Upper lobe of left lung (tissue), 6 donors: ENCODE measurements around the gene ARHGEF1. TPM values are rescaled to one million over a fixed set of nuclear protein-coding genes. Genes with fewer than 3 reads are reported as not detected.
A peak's percentile ranks its signal among the peaks of the same experiment; 100 is the strongest.
"Not testable (repeated sequence)": the region's sequence is repeated elsewhere in the genome, so short reads cannot be mapped to it uniquely, and the experiment has no call there.

ENCODE experiments used
- ATAC-seq, 2 donors: fragments of 200-7000 bp; cut with Tn5 transposase; one replicate each; pipeline ENCODE4 v1.9.1; 2022; ENCODE audit warnings: mild to moderate bottlenecking in 2 of 2, moderate library complexity in 2 of 2; ENCODE audit not compliant: low FRiP score in 2 of 2
- DNase-seq, 2 donors: peaks; one replicate each; pipeline ENCODE4 v3.0.0-alpha.2; 2019 to 2020
- H3K27ac ChIP-seq, 4 donors: fragments of 200-600 bp; sonication (generic); one replicate each; pipeline ENCODE4 v1.5.1; 2016 to 2019
- H3K27me3 ChIP-seq, 4 donors: fragments of 200-600 bp; sonication (generic); one replicate each; pipeline ENCODE4 v1.5.1; 2017 to 2019
- H3K36me3 ChIP-seq, 4 donors: fragments of 200-600 bp; sonication (generic); one replicate each; pipeline ENCODE4 v1.5.1; 2016 to 2019
- H3K4me1 ChIP-seq, 4 donors: fragments of 200-600 bp; sonication (generic); one replicate each; pipeline ENCODE4 v1.5.1; 2018 to 2019
- H3K4me3 ChIP-seq, 4 donors: fragments of 200-600 bp; sonication (generic); one replicate each; pipeline ENCODE4 v1.5.1; 2017 to 2019; ENCODE audit warnings: mild to moderate bottlenecking in 2 of 4, moderate library complexity in 1 of 4
- H3K9me3 ChIP-seq, 4 donors: fragments of 200-600 bp; sonication (generic); one replicate each; pipeline ENCODE4 v1.5.1; 2018 to 2019
- CTCF ChIP-seq, 6 experiments: fragments of 450-650 bp in 4 of 6; fragments of 200-600 bp in 2 of 6; sonication (generic) in 2 of 6; IDR thresholded peaks; one replicate each; pipeline ENCODE4 v1.5.1; 2016 to 2019; ENCODE audit warnings: antibody characterized with exemption in 6 of 6
- EP300 ChIP-seq, 4 donors: sonication (generic); formaldehyde crosslinking; IDR thresholded peaks; one replicate each; pipeline ENCODE4 v1.5.1; 2017; ENCODE audit warnings: antibody characterized with exemption in 4 of 4, control low read depth in 2 of 4
- POLR2A ChIP-seq, 4 donors: fragments of 450-650 bp; IDR thresholded peaks; one replicate each; pipeline ENCODE4 v1.5.1; 2016 to 2017; ENCODE audit warnings: antibody characterized with exemption in 4 of 4, mild to moderate bottlenecking in 2 of 4
- POLR2AphosphoS5 ChIP-seq, 2 donors: sonication (generic); formaldehyde crosslinking; IDR thresholded peaks; one replicate each; pipeline ENCODE4 v1.5.1; 2017; ENCODE audit warnings: antibody characterized with exemption in 2 of 2
- WGBS, 2 donors: methylation state at CpG; one replicate each; pipeline ENCODE4 v1.1.5; 2017 to 2018; 5-methylcytosine and 5-hydroxymethylcytosine counted together
- total RNA-seq, 6 donors: library from RNA; depleted of rRNA in 4 of 6; stranded (reverse); fragments of >200 nt in 4 of 6; gene quantifications; one replicate each; pipeline versions ENCODE4 v1.1.0 to v1.2.1, GENCODE V29; 2016 to 2021
- donor health status: DM: no; HTN: no; CAD: no; lungs with moderate emphysema.
- donor health status: DM: no; HTN: yes; CAD: no; lungs with severe emphysema.

The ARHGEF1 gene
- total RNA-seq, 6 donors from 2014 or later, result 115 to 731 (median 233) TPM

- DNase-seq (no peak), ATAC-seq (no peak)
- H3K4me3 ChIP-seq, result no peak overlapping the region
- H3K27me3 ChIP-seq, result peaks cover 0 to 38% (median 25%) of the 10 kb centered on the region in 4 donors
- no peaks in the 10 kb centered on the region for H3K9me3 ChIP-seq
- H3K4me1 ChIP-seq, result peaks cover 5 to 31% (median 20%) of the 10 kb centered on the region in 4 donors
- TF ChIP-seq EP300 (IDR thresholded peaks at IDR 0.05) (no peak), POLR2A (IDR thresholded peaks at IDR 0.05) (no peak), POLR2AphosphoS5 (IDR thresholded peaks at IDR 0.05) (no peak), CTCF (IDR thresholded peaks at IDR 0.05) (no peak)
- 10 to 13% methylated on average over 21 of the region's 21 CpGs for WGBS, 2 donors
- no peak overlapping the region for H3K27ac ChIP-seq
- no peaks in the 10 kb centered on the region for H3K36me3 ChIP-seq
Observed at GRCh38 chr19:41913538-41914423, 30.8 kb downstream of the ARHGEF1 start.

DNA sequence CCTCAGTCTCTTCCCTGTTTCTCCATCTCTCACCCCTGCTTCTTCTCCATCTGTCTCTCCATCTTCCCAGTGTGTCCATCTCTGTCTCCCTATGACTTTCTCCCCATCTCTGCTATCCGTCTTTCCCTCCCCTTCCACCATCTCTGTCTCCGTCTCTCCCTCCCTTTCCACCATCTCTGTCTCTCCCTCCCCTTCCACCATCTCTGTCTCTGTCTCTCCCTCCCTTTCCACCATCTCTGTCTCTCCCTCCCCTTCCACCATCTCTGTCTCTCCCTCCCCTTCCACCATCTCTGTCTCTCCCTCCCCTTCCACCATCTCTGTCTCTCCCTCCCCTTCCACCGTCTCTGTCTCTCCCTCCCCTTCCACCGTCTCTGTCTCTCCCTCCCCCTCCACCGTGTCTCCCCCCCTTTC is 31.4 kb downstream of the ARHGEF1 start:
- not testable (repeated sequence) for DNase-seq, H3K9me3 ChIP-seq, ATAC-seq, H3K4me3 ChIP-seq, H3K27ac ChIP-seq, H3K36me3 ChIP-seq
- Histone ChIP-seq H3K4me1 (peaks cover 5 to 31% (median 20%) of the 10 kb centered on the region in 4 donors), H3K27me3 (peaks cover 0 to 38% (median 25%) of the 10 kb centered on the region in 4 donors)
- 15 to 25% methylated on average over 2 of the region's 5 CpGs for WGBS, 2 donors

- Histone ChIP-seq H3K36me3 (no peaks in the 10 kb centered on the region), H3K27ac (no peak overlapping the region), H3K4me1 (peaks cover 5 to 31% (median 20%) of the 10 kb centered on the region in 4 donors), H3K9me3 (no peaks in the 10 kb centered on the region), H3K4me3 (no peak overlapping the region), H3K27me3 (peaks cover 0 to 38% (median 25%) of the 10 kb centered on the region in 4 donors)
- no peak for ATAC-seq
- no peak for TF ChIP-seq POLR2A (IDR thresholded peaks at IDR 0.05)
- no peak for TF ChIP-seq EP300 (IDR thresholded peaks at IDR 0.05)
- no peak for TF ChIP-seq POLR2AphosphoS5 (IDR thresholded peaks at IDR 0.05)
- no peak for TF ChIP-seq CTCF (IDR thresholded peaks at IDR 0.05)
- DNase-seq, result no peak
- 7 to 9% methylated on average over 34 to 36 of the region's 38 CpGs for WGBS, 2 donors
Observed at GRCh38 chr19:41915021-41915775, 32.2 kb downstream of the ARHGEF1 start.

DNA sequence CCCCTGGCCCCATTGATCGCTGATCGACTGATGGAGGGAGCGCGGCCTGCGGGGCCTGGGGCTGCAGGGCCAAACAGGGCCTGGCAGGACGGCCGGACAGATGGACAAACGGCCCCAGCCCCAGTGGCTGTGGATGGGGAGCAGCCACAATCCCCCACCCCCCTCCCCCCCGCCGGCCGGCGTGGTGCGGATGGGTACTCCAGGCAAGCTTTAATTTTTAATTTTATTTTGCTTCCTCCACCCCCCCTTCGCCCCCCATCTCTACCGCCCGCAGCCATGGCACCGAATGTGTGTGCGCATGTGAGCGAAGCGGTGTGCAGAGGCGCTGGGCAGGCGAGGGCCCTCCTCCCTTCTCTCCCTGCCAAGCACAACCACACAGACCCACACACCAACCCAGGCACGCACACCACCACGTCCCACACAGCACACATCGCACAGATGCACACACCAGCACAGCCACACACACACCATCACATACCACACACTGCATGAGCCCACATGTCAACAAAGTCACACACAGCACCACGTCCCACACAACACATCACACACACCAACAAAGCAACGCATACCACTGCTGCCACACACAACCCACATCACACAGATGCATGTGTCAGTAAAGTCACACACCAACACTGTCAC is 32.9 kb downstream of the ARHGEF1 start:
- no peaks in the 10 kb centered on the region for H3K9me3 ChIP-seq
- peak in 1 of 2 donors; percentile 82 for DNase-seq
- TF ChIP-seq POLR2A (IDR thresholded peaks at IDR 0.05), result no peak
- TF ChIP-seq POLR2AphosphoS5 (IDR thresholded peaks at IDR 0.05), result no peak
- TF ChIP-seq CTCF (IDR thresholded peaks at IDR 0.05), result no peak
- TF ChIP-seq EP300 (IDR thresholded peaks at IDR 0.05), result no peak
- no peak overlapping the region for H3K4me3 ChIP-seq
- ATAC-seq, result no peak
- WGBS, 2 donors, result 42 to 56% methylated on average over 26 of the region's 27 CpGs
- H3K36me3 ChIP-seq, result no peaks in the 10 kb centered on the region
- H3K27me3 ChIP-seq, result peaks cover 0 to 41% (median 27%) of the 10 kb centered on the region in 4 donors
- peaks cover 5 to 31% (median 20%) of the 10 kb centered on the region in 4 donors for H3K4me1 ChIP-seq
- H3K27ac ChIP-seq, result no peak overlapping the region

GRCh38 chr19:41917676-41918075 is 34.7 kb downstream of the ARHGEF1 start:
- Histone ChIP-seq H3K4me1 (peaks cover 5 to 28% (median 17%) of the 10 kb centered on the region in 4 donors), H3K36me3 (no peaks in the 10 kb centered on the region), H3K27me3 (peaks cover 0 to 46% (median 33%) of the 10 kb centered on the region in 4 donors), H3K9me3 (no peaks in the 10 kb centered on the region), H3K27ac (no peak overlapping the region), H3K4me3 (no peak overlapping the region)
- ATAC-seq, result no peak
- peak in 1 of 2 donors; percentile 66 for DNase-seq
- 45 to 59% methylated on average over 6 to 9 of the region's 12 CpGs for WGBS, 2 donors
- no peak for TF ChIP-seq POLR2A (IDR thresholded peaks at IDR 0.05)
- no peak for TF ChIP-seq POLR2AphosphoS5 (IDR thresholded peaks at IDR 0.05)
- no peak for TF ChIP-seq CTCF (IDR thresholded peaks at IDR 0.05)
